Osteoblast (primary cell): ENCODE results near the gene TAPT1. TPM values are rescaled to one million over a fixed set of nuclear protein-coding genes. Genes with fewer than 3 reads are reported as not detected.

Experiments used
- DNase-seq: peaks from one replicate; pipeline ENCODE4 v3.0.0; 2011; ENCODE audit warnings: low spot score, mixed read lengths; ENCODE audit not compliant: insufficient read length; ENCODE audit errors: missing footprints
- H2AFZ ChIP-seq: 2 replicates; pipeline ENCODE4 v1.6.0; 2011; ENCODE audit warnings: mild to moderate bottlenecking, low read length
- H3K27ac ChIP-seq: 2 replicates; pipeline ENCODE4 v1.5.1; 2011; ENCODE audit warnings: mild to moderate bottlenecking, low read depth, low read length, moderate library complexity
- H3K27me3 ChIP-seq: 2 replicates; pipeline ENCODE4 v1.6.0; 2012; ENCODE audit warnings: mild to moderate bottlenecking, control low read depth, inconsistent platforms, low read length, moderate library complexity; ENCODE audit not compliant: insufficient read depth
- H3K36me3 ChIP-seq: 2 replicates; pipeline ENCODE4 v1.5.1; 2011; ENCODE audit warnings: mild to moderate bottlenecking, low read length, control low read depth, moderate library complexity; ENCODE audit not compliant: insufficient read depth
- H3K4me1 ChIP-seq: 2 replicates; pipeline ENCODE4 v1.5.1; 2011; ENCODE audit warnings: mild to moderate bottlenecking, low read length, control low read depth, moderate library complexity; ENCODE audit not compliant: insufficient read depth
- H3K4me2 ChIP-seq: 2 replicates; pipeline ENCODE4 v1.6.0; 2011; ENCODE audit warnings: mild to moderate bottlenecking, low read length; ENCODE audit not compliant: insufficient read depth
- H3K4me3 ChIP-seq: fragments of 200-600 bp; sonication (generic); 3 replicates; pipeline ENCODE4 v1.5.1; 2012; ENCODE audit warnings: mild to moderate bottlenecking, low read length, inconsistent platforms; ENCODE audit not compliant: insufficient read depth
- H3K79me2 ChIP-seq: 2 replicates; pipeline ENCODE4 v1.6.0; 2012; ENCODE audit warnings: mild to moderate bottlenecking, low read length, control low read depth, inconsistent platforms; ENCODE audit not compliant: insufficient read depth
- H3K9me3 ChIP-seq: 2 replicates; pipeline ENCODE4 v1.5.1; 2011; ENCODE audit warnings: low read depth, low read length, control low read depth
- H4K20me1 ChIP-seq: 2 replicates; pipeline ENCODE4 v1.6.0; 2012; ENCODE audit warnings: mild to moderate bottlenecking, low read length, control low read depth; ENCODE audit not compliant: insufficient read depth
- CTCF ChIP-seq: IDR thresholded peaks from 2 replicates; pipeline ENCODE4 v1.5.1; 2011; ENCODE audit warnings: mild to moderate bottlenecking, low read depth, low read length, moderate library complexity; ENCODE audit errors: extremely low read depth
- total RNA-seq: library from RNA; depleted of rRNA; stranded (reverse); fragments of >200 nt; gene quantifications from 2 replicates; pipeline ENCODE4 v1.2.3, GENCODE V29; 2012

TAPT1 gene
- total RNA-seq, 1 donor: 19.5 TPM

- Histone ChIP-seq H3K4me2 (no peak overlapping the region), H3K27ac (no peak overlapping the region), H3K4me3 (no peak overlapping the region), H3K27me3 (no peaks in the 10 kb centered on the region), H2AFZ (no peak overlapping the region), H3K36me3 (peaks cover 4% of the 10 kb centered on the region), H3K4me1 (no peaks in the 10 kb centered on the region), H3K9me3 (no peaks in the 10 kb centered on the region), H4K20me1 (no peaks in the 10 kb centered on the region), H3K79me2 (no peaks in the 10 kb centered on the region)
- no peak for DNase-seq
- TF ChIP-seq CTCF: no peak
Observed at GRCh38 chr4:16186986-16187385, 39.3 kb downstream of the TAPT1 start.

GRCh38 chr4:16183604-16184003 lies 42.7 kb downstream of the TAPT1 start:
- no peaks in the 10 kb centered on the region for H3K4me1 ChIP-seq
- no peak overlapping the region for H3K27ac ChIP-seq
- no peaks in the 10 kb centered on the region for H3K9me3 ChIP-seq
- H3K79me2 ChIP-seq: no peaks in the 10 kb centered on the region
- H2AFZ ChIP-seq: no peak overlapping the region
- TF ChIP-seq CTCF: no peak
- H3K4me3 ChIP-seq: no peak overlapping the region
- H3K4me2 ChIP-seq: no peak overlapping the region
- H3K27me3 ChIP-seq: no peaks in the 10 kb centered on the region
- peaks cover 4% of the 10 kb centered on the region for H3K36me3 ChIP-seq
- DNase-seq: no peak
- H4K20me1 ChIP-seq: no peaks in the 10 kb centered on the region

GRCh38 chr4:16176621-16177020 lies 49.6 kb downstream of the TAPT1 start:
- DNase-seq: no peak
- H3K9me3 ChIP-seq: no peaks in the 10 kb centered on the region
- H3K4me2 ChIP-seq: no peak overlapping the region
- no peaks in the 10 kb centered on the region for H3K4me1 ChIP-seq
- no peak overlapping the region for H2AFZ ChIP-seq
- H4K20me1 ChIP-seq: no peaks in the 10 kb centered on the region
- H3K36me3 ChIP-seq: no peaks in the 10 kb centered on the region
- H3K27me3 ChIP-seq: no peaks in the 10 kb centered on the region
- no peak for TF ChIP-seq CTCF
- H3K79me2 ChIP-seq: no peaks in the 10 kb centered on the region
- H3K27ac ChIP-seq: no peak overlapping the region
- no peak overlapping the region for H3K4me3 ChIP-seq

GRCh38 chr4:16171831-16172230 lies 54.4 kb downstream of the TAPT1 start:
- no peak overlapping the region for H3K27ac ChIP-seq
- H3K9me3 ChIP-seq: no peaks in the 10 kb centered on the region
- no peak overlapping the region for H3K4me3 ChIP-seq
- no peak overlapping the region for H3K4me2 ChIP-seq
- no peak overlapping the region for H2AFZ ChIP-seq
- H3K4me1 ChIP-seq: no peaks in the 10 kb centered on the region
- H3K36me3 ChIP-seq: peaks cover 7% of the 10 kb centered on the region
- H4K20me1 ChIP-seq: no peaks in the 10 kb centered on the region
- DNase-seq: no peak
- TF ChIP-seq CTCF: no peak
- H3K79me2 ChIP-seq: no peaks in the 10 kb centered on the region
- H3K27me3 ChIP-seq: no peaks in the 10 kb centered on the region
